KOPT-K1 (cell line): Measurements from ENCODE around the gene SETBP1.

ENCODE experiments used
- H3K27ac ChIP-seq: fragments of 200-600 bp; sonication (generic); 2 replicates; pipeline ENCODE4 v1.5.1; 2016; ENCODE audit warnings: antibody characterized with exemption, mild to moderate bottlenecking, low read depth, low read length; ENCODE audit not compliant: poor library complexity, severe bottlenecking
- H3K36me3 ChIP-seq: fragments of 200-600 bp; sonication (generic); 2 replicates; pipeline ENCODE4 v1.5.1; 2017; ENCODE audit warnings: antibody characterized with exemption, mild to moderate bottlenecking, low read length, moderate library complexity; ENCODE audit not compliant: insufficient read depth
- H3K9me3 ChIP-seq: fragments of 200-600 bp; sonication (generic); 2 replicates; pipeline ENCODE4 v1.5.1; 2017; ENCODE audit warnings: antibody characterized with exemption, low read length, mild to moderate bottlenecking; ENCODE audit not compliant: insufficient read depth, poor library complexity, severe bottlenecking

SETBP1 gene

GRCh38 chr18:44687421-44687820, 6.7 kb downstream of the SETBP1 start:
- Histone ChIP-seq H3K27ac (no peak overlapping the region), H3K36me3 (no peaks in the 10 kb centered on the region), H3K9me3 (no peaks in the 10 kb centered on the region)

GRCh38 chr18:44689736-44690135, 9.0 kb downstream of the SETBP1 start:
- Histone ChIP-seq H3K27ac (no peak overlapping the region), H3K36me3 (no peaks in the 10 kb centered on the region), H3K9me3 (no peaks in the 10 kb centered on the region)

GRCh38 chr18:44691148-44691925, 10.6 kb downstream of the SETBP1 start:
- Histone ChIP-seq H3K9me3 (no peaks in the 10 kb centered on the region), H3K36me3 (no peaks in the 10 kb centered on the region), H3K27ac (no peak overlapping the region)

GRCh38 chr18:44693030-44693784, 12.5 kb downstream of the SETBP1 start:
- Histone ChIP-seq H3K9me3 (no peaks in the 10 kb centered on the region), H3K36me3 (no peaks in the 10 kb centered on the region), H3K27ac (no peak overlapping the region)

GRCh38 chr18:44695503-44695902, 14.8 kb downstream of the SETBP1 start:
- no peak overlapping the region for H3K27ac ChIP-seq
- H3K36me3 ChIP-seq = no peaks in the 10 kb centered on the region
- no peaks in the 10 kb centered on the region for H3K9me3 ChIP-seq

- Histone ChIP-seq H3K27ac (no peak overlapping the region), H3K9me3 (no peaks in the 10 kb centered on the region), H3K36me3 (no peaks in the 10 kb centered on the region)
These were observed 16.2 kb downstream of the SETBP1 start for GRCh38 chr18:44696892-44697291.

- Histone ChIP-seq H3K36me3 (no peaks in the 10 kb centered on the region), H3K27ac (no peak overlapping the region), H3K9me3 (no peaks in the 10 kb centered on the region)
These were observed 16.6 kb downstream of the SETBP1 start for GRCh38 chr18:44697315-44697714.

GRCh38 chr18:44698518-44698917, 17.8 kb downstream of the SETBP1 start:
- H3K27ac ChIP-seq = no peak overlapping the region
- no peaks in the 10 kb centered on the region for H3K9me3 ChIP-seq
- H3K36me3 ChIP-seq = no peaks in the 10 kb centered on the region

GRCh38 chr18:44699572-44700261, 19.0 kb downstream of the SETBP1 start:
- Histone ChIP-seq H3K9me3 (no peaks in the 10 kb centered on the region), H3K27ac (no peak overlapping the region), H3K36me3 (no peaks in the 10 kb centered on the region)

GRCh38 chr18:44700652-44701051, 20.0 kb downstream of the SETBP1 start:
- no peaks in the 10 kb centered on the region for H3K36me3 ChIP-seq

GRCh38 chr18:44701227-44701626, 20.5 kb downstream of the SETBP1 start:
- no peaks in the 10 kb centered on the region for H3K36me3 ChIP-seq
- H3K27ac ChIP-seq = no peak overlapping the region
- H3K9me3 ChIP-seq = no peaks in the 10 kb centered on the region

More at GRCh38 chr18:44700652-44701051, 20.0 kb downstream of the SETBP1 start:
- no peak overlapping the region for H3K27ac ChIP-seq
- no peaks in the 10 kb centered on the region for H3K9me3 ChIP-seq

GRCh38 chr18:44702594-44702993, 21.9 kb downstream of the SETBP1 start:
- Histone ChIP-seq H3K27ac (no peak overlapping the region), H3K9me3 (no peaks in the 10 kb centered on the region), H3K36me3 (no peaks in the 10 kb centered on the region)

GRCh38 chr18:44704135-44704789, 23.6 kb downstream of the SETBP1 start:
- H3K27ac ChIP-seq = no peak overlapping the region
- no peaks in the 10 kb centered on the region for H3K9me3 ChIP-seq
- no peaks in the 10 kb centered on the region for H3K36me3 ChIP-seq

- Histone ChIP-seq H3K27ac (no peak overlapping the region), H3K9me3 (no peaks in the 10 kb centered on the region), H3K36me3 (no peaks in the 10 kb centered on the region)
These were observed 24.5 kb downstream of the SETBP1 start for GRCh38 chr18:44705075-44705675.
